ENCODE data around the gene ITPKC. TPM values are rescaled to one million over a fixed set of nuclear protein-coding genes. Genes with fewer than 3 reads are reported as not detected.

The ITPKC gene
- total and polyA plus RNA-seq, 11 donors = 6.9 to 27.3 (median 9.1) TPM

GRCh38 chr19:40689339-40690049 lies 27.4 kb upstream of the ITPKC start:
- intact Hi-C loops (cut with DNase I) = loop anchor here in 4 of 10 donors (1.0 to 2.0 kb wide), 4 partner anchors 25 to 61 kb away; partner anchors contain the start of genes ACTMAP (in 1 of the 4) and SNRPA (in 1 of the 4)
- peak; percentile 44 to 72 (median 56) for DNase-seq
- H3K4me1 ChIP-seq = peaks cover 0 to 43% (median 20%) of the 10 kb centered on the region in 12 donors
- ATAC-seq = peak in 1 of 4 donors; percentile 1
- peaks cover 0 to 42% (median 26%) of the 10 kb centered on the region in 9 donors for H3K36me3 ChIP-seq
- peak overlapping the region; percentile 58 to 93 (median 72) for H3K4me3 ChIP-seq
- no peaks in the 10 kb centered on the region for H3K9me3 ChIP-seq
- TF ChIP-seq, protein P1, sequence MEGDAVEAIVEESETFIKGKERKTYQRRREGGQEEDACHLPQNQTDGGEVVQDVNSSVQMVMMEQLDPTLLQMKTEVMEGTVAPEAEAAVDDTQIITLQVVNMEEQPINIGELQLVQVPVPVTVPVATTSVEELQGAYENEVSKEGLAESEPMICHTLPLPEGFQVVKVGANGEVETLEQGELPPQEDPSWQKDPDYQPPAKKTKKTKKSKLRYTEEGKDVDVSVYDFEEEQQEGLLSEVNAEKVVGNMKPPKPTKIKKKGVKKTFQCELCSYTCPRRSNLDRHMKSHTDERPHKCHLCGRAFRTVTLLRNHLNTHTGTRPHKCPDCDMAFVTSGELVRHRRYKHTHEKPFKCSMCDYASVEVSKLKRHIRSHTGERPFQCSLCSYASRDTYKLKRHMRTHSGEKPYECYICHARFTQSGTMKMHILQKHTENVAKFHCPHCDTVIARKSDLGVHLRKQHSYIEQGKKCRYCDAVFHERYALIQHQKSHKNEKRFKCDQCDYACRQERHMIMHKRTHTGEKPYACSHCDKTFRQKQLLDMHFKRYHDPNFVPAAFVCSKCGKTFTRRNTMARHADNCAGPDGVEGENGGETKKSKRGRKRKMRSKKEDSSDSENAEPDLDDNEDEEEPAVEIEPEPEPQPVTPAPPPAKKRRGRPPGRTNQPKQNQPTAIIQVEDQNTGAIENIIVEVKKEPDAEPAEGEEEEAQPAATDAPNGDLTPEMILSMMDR (IDR thresholded peaks at IDR 0.05) = no peak
- TF ChIP-seq POLR2A (IDR thresholded peaks at IDR 0.05) = no peak
- H3K27ac ChIP-seq = peak overlapping the region; percentile 67 to 94 (median 87)
- 36 to 51% (median 47%) methylated on average over 15 to 18 of the region's 18 CpGs for WGBS, 4 donors
- no peaks in the 10 kb centered on the region for H3K27me3 ChIP-seq

DNA sequence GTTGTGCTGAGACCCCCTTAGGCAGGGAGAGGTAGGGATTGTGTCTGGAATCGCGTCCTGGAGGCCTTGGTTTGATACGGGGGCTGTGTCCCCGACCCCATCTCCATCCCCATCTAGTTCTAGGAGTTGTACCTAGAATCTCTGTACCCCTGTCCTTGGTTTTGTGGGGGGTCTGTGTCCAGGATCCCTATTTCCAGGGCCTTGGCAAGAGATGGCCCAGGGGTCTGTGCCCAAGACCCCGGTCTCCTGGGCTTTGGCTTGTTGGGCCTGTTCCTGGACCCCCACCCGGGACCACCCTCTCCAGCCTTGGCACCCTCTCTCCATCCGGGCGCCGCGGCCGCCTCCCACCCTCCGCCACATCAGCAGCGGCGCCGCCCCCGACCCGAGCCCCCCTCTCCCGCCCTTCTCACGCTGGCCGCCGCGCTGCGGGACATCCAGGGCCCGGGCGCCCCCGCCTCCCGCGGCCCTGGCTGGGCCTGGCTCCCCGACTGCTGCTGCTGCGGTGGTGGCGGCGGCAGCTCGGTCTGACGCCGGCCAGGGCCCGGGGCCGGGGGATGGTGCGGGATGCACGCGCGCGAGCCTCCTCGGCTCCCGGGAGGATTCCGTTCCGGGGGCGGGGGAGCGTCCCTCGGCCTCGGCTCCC lies 26.7 kb upstream of the ITPKC start, which contains the start of gene NUMBL:
Gene NUMBL, minus strand, starts transcription at position 602 of the 643 bp plus-strand sequence. Its CDS starts 168 bp downstream, at position 434.
- DNase-seq (no peak), ATAC-seq (no peak)
- H3K9me3 ChIP-seq = no peaks in the 10 kb centered on the region
- H3K27ac ChIP-seq = peak within 1 kb of the TSS; percentile 82 to 94 (median 87)
- no peaks in the 10 kb centered on the region for H3K27me3 ChIP-seq
- TF ChIP-seq, protein P1 (IDR thresholded peaks at IDR 0.05) = no peak
- TF ChIP-seq POLR2A (IDR thresholded peaks at IDR 0.05) = peak in 1 of 2 donors; percentile 69
- H3K4me1 ChIP-seq = peaks cover 0 to 43% (median 20%) of the 10 kb centered on the region in 12 donors
- WGBS, 4 donors = 2 to 9% (median 5%) methylated on average over 19 to 50 of the region's 50 CpGs
- H3K36me3 ChIP-seq = peaks cover 0 to 44% (median 25%) of the 10 kb centered on the region in 9 donors
- H3K4me3 ChIP-seq = peak within 1 kb of the TSS; percentile 58 to 93 (median 72)
- intact Hi-C loops (cut with DNase I) = loop anchor here in 4 of 10 donors (1.0 to 2.0 kb wide), 4 partner anchors 25 to 61 kb away; partner anchors contain the start of genes ACTMAP (in 1 of the 4) and SNRPA (in 1 of the 4)

- peak overlapping the region; percentile 82 to 94 (median 86) for H3K27ac ChIP-seq
- no peaks in the 10 kb centered on the region for H3K9me3 ChIP-seq
- H3K4me3 ChIP-seq = peak overlapping the region; percentile 58 to 93 (median 72)
- 3 to 10% (median 6%) methylated on average over 16 to 56 of the region's 56 CpGs for WGBS, 4 donors
- DNase-seq = peak; percentile 96 to 97 (median 96)
- H3K36me3 ChIP-seq = peaks cover 0 to 44% (median 25%) of the 10 kb centered on the region in 9 donors
- peaks cover 0 to 43% (median 20%) of the 10 kb centered on the region in 12 donors for H3K4me1 ChIP-seq
- no peaks in the 10 kb centered on the region for H3K27me3 ChIP-seq
- intact Hi-C loops (cut with DNase I) = loop anchor here in 4 of 10 donors (1.0 to 2.0 kb wide), 4 partner anchors 24 to 60 kb away; partner anchors contain the start of genes ACTMAP (in 1 of the 4) and SNRPA (in 1 of the 4)
- peak in 1 of 2 donors; percentile 40 for TF ChIP-seq POLR2A (IDR thresholded peaks at IDR 0.05)
- TF ChIP-seq, protein P1 (IDR thresholded peaks at IDR 0.05) = no peak
- ATAC-seq = peak; percentile 86 to 91 (median 90)
Measured at GRCh38 chr19:40690693-40691420, 26.1 kb upstream of the ITPKC start.
